Measurements from ENCODE around the gene TMEM130. TPM values are rescaled to one million over a fixed set of nuclear protein-coding genes. Genes with fewer than 3 reads are reported as not detected.

Gene TMEM130
- total and polyA plus RNA-seq, 9 of the 15 experiments (the other 6 are each of a cell fraction or from before 2014, with no cell fraction given) = 0.07 TPM; not detected in 8

- DNase-seq (ENCODE audit: extremely low read depth in 1 of 4, low spot score in 3 of 4) (no peak), FAIRE-seq (no peak), ATAC-seq (no peak)
- Histone ChIP-seq H3K4me1 (replicated peaks in 1 of 2; ENCODE audit: control insufficient read depth in 2 of 2, insufficient read depth in 2 of 2, low read length in 2 of 2) (no peaks in the 10 kb centered on the region), H3K9me3 (replicated peaks; ENCODE audit: control insufficient read depth, insufficient read depth, low read depth, low read length) (no peaks in the 10 kb centered on the region), H3K36me3 (ENCODE audit: control insufficient read depth, insufficient read depth, low read length) (no peaks in the 10 kb centered on the region), H3K9me1 (ENCODE audit: control insufficient read depth, insufficient read depth, low read length) (no peaks in the 10 kb centered on the region), H3K27me3 (ENCODE audit: control insufficient read depth in 2 of 2, insufficient read depth in 2 of 2, low read length in 2 of 2) (peaks cover 5 to 37% of the 10 kb centered on the region in 2 experiments; a peak in 4 of 5 replicates), H3K4me3 (no peak overlapping the region), H3K27ac (ENCODE audit: extremely low read depth, low read depth, low read length) (no peak overlapping the region), H3K79me2 (ENCODE audit: control insufficient read depth, insufficient read depth, low read length) (no peaks in the 10 kb centered on the region), H4K20me1 (replicated peaks; ENCODE audit: control insufficient read depth, insufficient read depth, low read length) (0 out of 2 replicates have a peak, but pooled peaks cover 4% of the 10 kb centered on the region), H2AFZ (ENCODE audit: low read depth, low read length) (no peak overlapping the region), H3K9ac (ENCODE audit: insufficient read depth in 1 of 2, low read depth in 2 of 2, low read length in 2 of 2) (no peak overlapping the region), H3K4me2 (ENCODE audit: insufficient read depth, low read length) (no peak overlapping the region)
- CTCF ChIA-PET (ENCODE audit: low intra/inter-chr PET ratio) = no interaction called here
- POLR2A ChIA-PET = interaction anchor here (0.6 to 1.3 kb wide), 3 partner anchors 11 to 415 kb away, joined by 3 to 6 read pairs (median 3); no protein-coding TSS in a partner anchor
- in situ Hi-C loops (cut with MboI) = no loop called here
- intact Hi-C loops (cut with micrococcal nuclease) = loop anchor here (5.0 kb wide), 1 partner anchor 538 kb away; no protein-coding TSS in a partner anchor
- no TSS peak for BruUV-seq (replicated peaks)
- WGBS (ENCODE audit: insufficient coverage, low coverage, missing lambda C conversion rate) = 3% methylated on average over 8 of the region's 8 CpGs
- TF ChIP-seq E2F3 (CRISPR knock-in tag; IDR thresholded peaks at IDR 0.05) (no peak), KDM1A (IDR thresholded peaks at IDR 0.05) (peak in 1 of 2 experiments; percentile 55; a peak in 1 of 4 replicates), FOS (IDR thresholded peaks at IDR 0.05; ENCODE audit: extremely low read depth, insufficient read length) (no peak), NFRKB (IDR thresholded peaks at IDR 0.05; ENCODE audit: low read depth) (no peak), PHB (CRISPR knock-in tag; IDR thresholded peaks at IDR 0.05) (no peak), ZMIZ1 (IDR thresholded peaks at IDR 0.05; ENCODE audit: low read depth in 2 of 2, low read length in 2 of 2) (no peak), HNRNPH1 (optimal IDR thresholded peaks at IDR 0.05; ENCODE audit: low read depth, low read length) (no peak), SRSF1 (IDR thresholded peaks at IDR 0.05; ENCODE audit: low read depth, low read length) (no peak), HNRNPL (IDR thresholded peaks at IDR 0.05; ENCODE audit: low read depth, low read length) (no peak)
- TF ChIP-seq, protein P1, sequence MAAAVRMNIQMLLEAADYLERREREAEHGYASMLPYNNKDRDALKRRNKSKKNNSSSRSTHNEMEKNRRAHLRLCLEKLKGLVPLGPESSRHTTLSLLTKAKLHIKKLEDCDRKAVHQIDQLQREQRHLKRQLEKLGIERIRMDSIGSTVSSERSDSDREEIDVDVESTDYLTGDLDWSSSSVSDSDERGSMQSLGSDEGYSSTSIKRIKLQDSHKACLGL (CRISPR knock-in tag; IDR thresholded peaks at IDR 0.05; ENCODE audit: borderline replicate concordance, poor library complexity, severe bottlenecking) = no peak
- TF ChIP-seq, protein P2, sequence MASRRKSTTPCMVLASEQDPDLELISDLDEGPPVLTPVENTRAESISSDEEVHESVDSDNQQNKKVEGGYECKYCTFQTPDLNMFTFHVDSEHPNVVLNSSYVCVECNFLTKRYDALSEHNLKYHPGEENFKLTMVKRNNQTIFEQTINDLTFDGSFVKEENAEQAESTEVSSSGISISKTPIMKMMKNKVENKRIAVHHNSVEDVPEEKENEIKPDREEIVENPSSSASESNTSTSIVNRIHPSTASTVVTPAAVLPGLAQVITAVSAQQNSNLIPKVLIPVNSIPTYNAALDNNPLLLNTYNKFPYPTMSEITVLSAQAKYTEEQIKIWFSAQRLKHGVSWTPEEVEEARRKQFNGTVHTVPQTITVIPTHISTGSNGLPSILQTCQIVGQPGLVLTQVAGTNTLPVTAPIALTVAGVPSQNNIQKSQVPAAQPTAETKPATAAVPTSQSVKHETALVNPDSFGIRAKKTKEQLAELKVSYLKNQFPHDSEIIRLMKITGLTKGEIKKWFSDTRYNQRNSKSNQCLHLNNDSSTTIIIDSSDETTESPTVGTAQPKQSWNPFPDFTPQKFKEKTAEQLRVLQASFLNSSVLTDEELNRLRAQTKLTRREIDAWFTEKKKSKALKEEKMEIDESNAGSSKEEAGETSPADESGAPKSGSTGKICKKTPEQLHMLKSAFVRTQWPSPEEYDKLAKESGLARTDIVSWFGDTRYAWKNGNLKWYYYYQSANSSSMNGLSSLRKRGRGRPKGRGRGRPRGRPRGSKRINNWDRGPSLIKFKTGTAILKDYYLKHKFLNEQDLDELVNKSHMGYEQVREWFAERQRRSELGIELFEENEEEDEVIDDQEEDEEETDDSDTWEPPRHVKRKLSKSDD (conservative IDR thresholded peaks at IDR 0.05; ENCODE audit: low read length) = no peak
- TF ChIP-seq, protein P3, sequence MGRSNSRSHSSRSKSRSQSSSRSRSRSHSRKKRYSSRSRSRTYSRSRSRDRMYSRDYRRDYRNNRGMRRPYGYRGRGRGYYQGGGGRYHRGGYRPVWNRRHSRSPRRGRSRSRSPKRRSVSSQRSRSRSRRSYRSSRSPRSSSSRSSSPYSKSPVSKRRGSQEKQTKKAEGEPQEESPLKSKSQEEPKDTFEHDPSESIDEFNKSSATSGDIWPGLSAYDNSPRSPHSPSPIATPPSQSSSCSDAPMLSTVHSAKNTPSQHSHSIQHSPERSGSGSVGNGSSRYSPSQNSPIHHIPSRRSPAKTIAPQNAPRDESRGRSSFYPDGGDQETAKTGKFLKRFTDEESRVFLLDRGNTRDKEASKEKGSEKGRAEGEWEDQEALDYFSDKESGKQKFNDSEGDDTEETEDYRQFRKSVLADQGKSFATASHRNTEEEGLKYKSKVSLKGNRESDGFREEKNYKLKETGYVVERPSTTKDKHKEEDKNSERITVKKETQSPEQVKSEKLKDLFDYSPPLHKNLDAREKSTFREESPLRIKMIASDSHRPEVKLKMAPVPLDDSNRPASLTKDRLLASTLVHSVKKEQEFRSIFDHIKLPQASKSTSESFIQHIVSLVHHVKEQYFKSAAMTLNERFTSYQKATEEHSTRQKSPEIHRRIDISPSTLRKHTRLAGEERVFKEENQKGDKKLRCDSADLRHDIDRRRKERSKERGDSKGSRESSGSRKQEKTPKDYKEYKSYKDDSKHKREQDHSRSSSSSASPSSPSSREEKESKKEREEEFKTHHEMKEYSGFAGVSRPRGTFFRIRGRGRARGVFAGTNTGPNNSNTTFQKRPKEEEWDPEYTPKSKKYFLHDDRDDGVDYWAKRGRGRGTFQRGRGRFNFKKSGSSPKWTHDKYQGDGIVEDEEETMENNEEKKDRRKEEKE (IDR thresholded peaks at IDR 0.05; ENCODE audit: borderline replicate concordance in 1 of 2, control insufficient read depth in 1 of 2, low read depth in 2 of 2, low read length in 1 of 2) = no peak
Measured at GRCh38 chr7:98834949-98835348, 34.9 kb downstream of the TMEM130 start.

Measured in K562 (cell line).